Astrocyte (in vitro differentiated cells and primary cell): Measurements from ENCODE around the gene METTL2B. TPM values are rescaled to one million over a fixed set of nuclear protein-coding genes. Genes with fewer than 3 reads are reported as not detected.

Experiments used
- DNase-seq: peaks from one replicate; pipeline ENCODE4 v3.0.0-alpha.2; 2010; ENCODE audit warnings: low read depth
- FAIRE-seq: peaks from 2 replicates; lab custom pipeline; 2011; peaks lifted over from hg19 to GRCh38; lab: Jason Lieb, UNC
- H2AFZ ChIP-seq: 2 replicates; pipeline ENCODE4 v1.6.0; 2012; ENCODE audit warnings: low read depth, low read length, inconsistent platforms
- H3K27ac ChIP-seq: 2 replicates; pipeline ENCODE4 v1.5.1; 2011; ENCODE audit warnings: low read depth, low read length, inconsistent platforms
- H3K27me3 ChIP-seq: 2 replicates; pipeline ENCODE4 v1.6.0; 2011; ENCODE audit warnings: low read length, inconsistent platforms; ENCODE audit not compliant: insufficient read depth
- H3K36me3 ChIP-seq: 2 replicates; pipeline ENCODE4 v1.5.1; 2011; ENCODE audit warnings: low read length, inconsistent platforms; ENCODE audit not compliant: insufficient read depth
- H3K4me1 ChIP-seq: 2 replicates; pipeline ENCODE4 v1.5.1; 2011; ENCODE audit warnings: low read length, inconsistent platforms; ENCODE audit not compliant: insufficient read depth
- H3K4me2 ChIP-seq: 2 replicates; pipeline ENCODE4 v1.6.0; 2012; ENCODE audit warnings: low read length, inconsistent platforms
- H3K4me3 ChIP-seq: 2 replicates; pipeline ENCODE4 v1.5.1; 2011; ENCODE audit warnings: low read depth, mild to moderate bottlenecking, low read length, inconsistent platforms; ENCODE audit not compliant: insufficient read depth
- H3K79me2 ChIP-seq: 2 replicates; pipeline ENCODE4 v1.6.0; 2012; ENCODE audit warnings: mild to moderate bottlenecking, low read length, inconsistent platforms; ENCODE audit not compliant: insufficient read depth
- H3K9ac ChIP-seq: 2 replicates; pipeline ENCODE4 v1.6.0; 2012; ENCODE audit warnings: mild to moderate bottlenecking, low read length, inconsistent platforms
- H3K9me3 ChIP-seq: 2 replicates; pipeline ENCODE4 v1.5.1; 2012; ENCODE audit warnings: low read depth, mild to moderate bottlenecking, low read length, inconsistent platforms; ENCODE audit not compliant: insufficient read depth
- H4K20me1 ChIP-seq: 2 replicates; pipeline ENCODE4 v1.6.0; 2012; ENCODE audit warnings: low read length, inconsistent platforms; ENCODE audit not compliant: insufficient read depth
- H3K27ac Mint-ChIP-seq: one replicate; pipeline ENCODE4 v1.8.0; 2021; ENCODE audit warnings: mild to moderate bottlenecking, mixed read lengths; ENCODE audit not compliant: unreplicated experiment
- H3K27me3 Mint-ChIP-seq: one replicate; pipeline ENCODE4 v1.8.0; 2021; ENCODE audit warnings: low read depth, mixed read lengths; ENCODE audit not compliant: unreplicated experiment
- H3K36me3 Mint-ChIP-seq: one replicate; pipeline ENCODE4 v1.8.0; 2021; ENCODE audit warnings: low read depth, mixed read lengths; ENCODE audit not compliant: unreplicated experiment
- H3K4me1 Mint-ChIP-seq: one replicate; pipeline ENCODE4 v1.8.0; 2021; ENCODE audit warnings: low read depth, mixed read lengths; ENCODE audit not compliant: unreplicated experiment
- H3K4me3 Mint-ChIP-seq: one replicate; pipeline ENCODE4 v1.8.0; 2021; ENCODE audit warnings: mild to moderate bottlenecking, moderate library complexity, mixed read lengths; ENCODE audit not compliant: unreplicated experiment
- H3K9me3 Mint-ChIP-seq: one replicate; pipeline ENCODE4 v1.8.0; 2021; ENCODE audit warnings: mild to moderate bottlenecking, mixed read lengths; ENCODE audit not compliant: unreplicated experiment
- EZH2 ChIP-seq: IDR thresholded peaks from 2 replicates; pipeline ENCODE4 v1.6.1; 2012; ENCODE audit warnings: mild to moderate bottlenecking, low read length, inconsistent platforms; ENCODE audit not compliant: insufficient read depth
- total RNA-seq: library from RNA; stranded (reverse); gene quantifications from 2 replicates; pipeline ENCODE4 v1.2.1, GENCODE V29; 2021
- TF ChIP-seq, protein P1 (sequence below): IDR thresholded peaks from 2 replicates; pipeline ENCODE4 v1.5.1; 2011; ENCODE audit warnings: low read depth, mild to moderate bottlenecking, inconsistent platforms, low read length, moderate library complexity; ENCODE audit not compliant: insufficient read depth

Gene METTL2B
- total RNA-seq, 1 donor from 2014 or later, result 30.8 TPM

DNA sequence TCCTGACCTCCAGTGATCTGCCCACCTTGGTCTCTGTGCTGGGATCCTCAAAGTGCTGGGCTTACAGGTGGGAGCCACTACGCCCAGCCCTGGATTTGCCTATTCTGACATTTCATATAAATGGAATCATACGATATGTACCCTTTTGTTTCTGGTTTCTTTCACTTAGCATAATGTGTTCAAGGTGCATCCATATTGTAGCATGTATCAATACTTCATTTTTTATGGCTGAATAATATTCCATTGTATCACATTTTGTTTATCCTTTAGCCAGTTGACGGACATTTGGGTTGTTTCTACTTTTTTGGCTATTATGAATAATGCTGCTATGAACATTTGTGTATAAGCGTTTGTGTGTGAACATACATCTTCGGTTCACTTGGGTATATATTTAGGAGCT, 25.6 kb upstream of the METTL2B start:
- H2AFZ ChIP-seq, result no peak overlapping the region
- H3K27ac Mint-ChIP-seq, result no peak overlapping the region
- no peaks in the 10 kb centered on the region for H3K36me3 ChIP-seq

GRCh38 chr7:128452552-128452951, 24.0 kb upstream of the METTL2B start:
- no peak overlapping the region for H3K27ac ChIP-seq
- H3K36me3 ChIP-seq, result no peaks in the 10 kb centered on the region
- peaks cover 4% of the 10 kb centered on the region for H3K4me1 Mint-ChIP-seq
- H3K9me3 Mint-ChIP-seq, result no peaks in the 10 kb centered on the region
- peaks cover 8% of the 10 kb centered on the region for H4K20me1 ChIP-seq
- no peak overlapping the region for H3K27ac Mint-ChIP-seq
- peaks cover 18% of the 10 kb centered on the region for H3K79me2 ChIP-seq
- peaks cover 4% of the 10 kb centered on the region for H3K27me3 ChIP-seq
- no peak overlapping the region for H3K4me2 ChIP-seq
- H3K4me3 Mint-ChIP-seq, result no peak overlapping the region
- no peak overlapping the region for H2AFZ ChIP-seq
- no peak for TF ChIP-seq EZH2
- TF ChIP-seq, protein P1, sequence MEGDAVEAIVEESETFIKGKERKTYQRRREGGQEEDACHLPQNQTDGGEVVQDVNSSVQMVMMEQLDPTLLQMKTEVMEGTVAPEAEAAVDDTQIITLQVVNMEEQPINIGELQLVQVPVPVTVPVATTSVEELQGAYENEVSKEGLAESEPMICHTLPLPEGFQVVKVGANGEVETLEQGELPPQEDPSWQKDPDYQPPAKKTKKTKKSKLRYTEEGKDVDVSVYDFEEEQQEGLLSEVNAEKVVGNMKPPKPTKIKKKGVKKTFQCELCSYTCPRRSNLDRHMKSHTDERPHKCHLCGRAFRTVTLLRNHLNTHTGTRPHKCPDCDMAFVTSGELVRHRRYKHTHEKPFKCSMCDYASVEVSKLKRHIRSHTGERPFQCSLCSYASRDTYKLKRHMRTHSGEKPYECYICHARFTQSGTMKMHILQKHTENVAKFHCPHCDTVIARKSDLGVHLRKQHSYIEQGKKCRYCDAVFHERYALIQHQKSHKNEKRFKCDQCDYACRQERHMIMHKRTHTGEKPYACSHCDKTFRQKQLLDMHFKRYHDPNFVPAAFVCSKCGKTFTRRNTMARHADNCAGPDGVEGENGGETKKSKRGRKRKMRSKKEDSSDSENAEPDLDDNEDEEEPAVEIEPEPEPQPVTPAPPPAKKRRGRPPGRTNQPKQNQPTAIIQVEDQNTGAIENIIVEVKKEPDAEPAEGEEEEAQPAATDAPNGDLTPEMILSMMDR, result no peak
- H3K4me3 ChIP-seq, result no peak overlapping the region
- no peak for DNase-seq
- H3K36me3 Mint-ChIP-seq, result peaks cover 3% of the 10 kb centered on the region
- H3K4me1 ChIP-seq, result peaks cover 15% of the 10 kb centered on the region
- peaks cover 4% of the 10 kb centered on the region for H3K27me3 Mint-ChIP-seq
- no peak for FAIRE-seq
- no peaks in the 10 kb centered on the region for H3K9me3 ChIP-seq
- H3K9ac ChIP-seq, result no peak overlapping the region

More for the DNA sequence above, 25.6 kb upstream of the METTL2B start:
- Histone ChIP-seq H3K4me2 (no peak overlapping the region), H3K9me3 (no peaks in the 10 kb centered on the region), H4K20me1 (no peaks in the 10 kb centered on the region), H3K27me3 (peaks cover 4% of the 10 kb centered on the region), H3K79me2 (peaks cover 3% of the 10 kb centered on the region), H3K9ac (no peak overlapping the region), H3K4me1 (peaks cover 15% of the 10 kb centered on the region), H3K27ac (no peak overlapping the region), H3K4me3 (no peak overlapping the region)
- no peaks in the 10 kb centered on the region for H3K9me3 Mint-ChIP-seq
- no peak overlapping the region for H3K4me3 Mint-ChIP-seq
- H3K36me3 Mint-ChIP-seq, result no peaks in the 10 kb centered on the region
- no peak for DNase-seq
- no peak for TF ChIP-seq EZH2
- TF ChIP-seq, protein P1, result no peak
- H3K27me3 Mint-ChIP-seq, result peaks cover 9% of the 10 kb centered on the region
- peaks cover 4% of the 10 kb centered on the region for H3K4me1 Mint-ChIP-seq
- no peak for FAIRE-seq

DNA sequence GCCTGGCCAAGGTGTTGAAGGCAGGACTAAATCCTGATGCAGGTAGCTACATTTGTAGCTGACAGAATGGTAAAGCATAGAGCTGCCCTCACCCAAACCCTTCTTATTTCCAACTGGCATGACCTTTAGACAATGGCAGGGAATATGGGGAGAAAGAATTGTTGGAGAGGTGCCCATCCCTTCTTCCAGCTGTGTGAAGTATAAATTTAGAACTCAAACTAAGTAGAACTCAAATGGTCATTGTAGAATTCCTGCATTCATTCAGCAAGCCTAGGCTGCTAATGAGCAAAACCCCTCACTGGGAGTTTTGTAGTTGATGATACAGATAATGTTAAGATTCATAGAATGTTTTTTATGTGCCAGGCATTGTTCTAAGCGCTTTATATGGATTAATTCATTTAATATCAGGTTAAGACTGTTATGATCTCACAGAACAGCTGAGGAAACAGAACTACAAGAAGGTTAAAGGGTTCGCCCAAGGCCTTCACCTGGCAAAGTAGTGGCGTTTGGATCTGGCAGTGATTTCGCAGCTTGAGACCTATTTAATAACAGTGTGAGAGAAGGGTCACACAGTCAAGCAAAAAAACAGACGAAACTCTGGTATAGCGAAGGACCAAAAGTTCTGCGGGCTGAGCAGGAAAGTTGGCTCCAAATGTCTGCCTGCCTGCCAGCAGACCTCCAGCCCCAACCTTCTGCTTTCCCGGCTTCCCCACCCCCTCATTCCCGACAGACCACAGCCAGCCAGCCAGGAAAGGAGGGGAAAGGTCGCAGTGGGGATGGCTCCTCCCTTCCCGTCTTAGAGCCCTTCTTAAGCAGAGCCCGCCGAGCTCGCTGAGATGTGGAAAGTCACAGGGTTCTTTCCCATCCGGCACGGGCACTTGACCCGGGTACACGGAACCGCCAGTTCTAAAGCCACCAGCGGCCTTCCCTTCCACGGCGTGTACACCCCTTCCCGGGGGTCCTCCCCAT, 22.4 kb upstream of the METTL2B start:
- Histone ChIP-seq H3K27ac (no peak overlapping the region), H3K4me2 (peak overlapping the region; percentile 89), H3K9ac (peak overlapping the region; percentile 8), H3K36me3 (peaks cover 5% of the 10 kb centered on the region), H3K79me2 (peaks cover 34% of the 10 kb centered on the region), H2AFZ (peak overlapping the region; percentile 58), H3K27me3 (peaks cover 4% of the 10 kb centered on the region), H4K20me1 (peaks cover 24% of the 10 kb centered on the region), H3K4me1 (peaks cover 17% of the 10 kb centered on the region), H3K4me3 (peak overlapping the region; percentile 7), H3K9me3 (no peaks in the 10 kb centered on the region)
- TF ChIP-seq, protein P1, result no peak
- TF ChIP-seq EZH2, result no peak
- peak; percentile 87 for DNase-seq
- no peaks in the 10 kb centered on the region for H3K9me3 Mint-ChIP-seq
- FAIRE-seq, result no peak
- H3K4me1 Mint-ChIP-seq, result peaks cover 8% of the 10 kb centered on the region
- peaks cover 7% of the 10 kb centered on the region for H3K36me3 Mint-ChIP-seq
- H3K27me3 Mint-ChIP-seq, result peaks cover 4% of the 10 kb centered on the region
- no peak overlapping the region for H3K27ac Mint-ChIP-seq
- H3K4me3 Mint-ChIP-seq, result peak overlapping the region; percentile 87
